IMR-90 (cell line): ENCODE measurements around the gene LHX5. TPM values are rescaled to one million over a fixed set of nuclear protein-coding genes. Genes with fewer than 3 reads are reported as not detected.

Source experiments
- ATAC-seq: fragments of 200-7000 bp; cut with Tn5 transposase; 2 replicates; pipeline ENCODE4 v1.9.1; 2020; ENCODE audit warnings: low read depth, mild to moderate bottlenecking, moderate library complexity
- BruUV-seq: library from RNA; stranded (reverse); fragments of 400-500 nt; replicated peaks from 2 replicates; lab custom pipeline; 2021; lab: Mats Ljungman, UMichigan
- CTCF ChIA-PET: fragments of 300-600 bp; formaldehyde crosslinking; extraction: SDS; loops from one replicate; lab custom pipeline; 2021; ENCODE audit warnings: antibody characterized with exemption; lab: Yijun Ruan, JAX
- POLR2A ChIA-PET: fragments of 300-600 bp; sonication (Branson Sonifier 250); formaldehyde crosslinking; loops from one replicate; lab custom pipeline; 2022; ENCODE audit warnings: antibody characterized with exemption; ENCODE audit not compliant: unreplicated experiment; lab: Charles Lee
- DNase-seq: peaks from one replicate; pipeline ENCODE4 v3.0.0; 2013
- H2AFZ ChIP-seq: replicated peaks from 2 replicates; pipeline ENCODE3; 2013; ENCODE audit warnings: low read length, mild to moderate bottlenecking; ENCODE audit not compliant: poor library complexity
- H2AK5ac ChIP-seq: 2 replicates; pipeline ENCODE4 v1.6.1; 2013; ENCODE audit warnings: low read depth, low read length, inconsistent platforms
- H2AK9ac ChIP-seq: replicated peaks from 2 replicates; pipeline ENCODE3; 2013; ENCODE audit warnings: mild to moderate bottlenecking, low read depth, low read length, moderate library complexity; ENCODE audit not compliant: poor library complexity
- H2BK120ac ChIP-seq: 2 replicates; pipeline ENCODE4 v1.6.1; 2013; ENCODE audit warnings: low read depth, low read length, inconsistent platforms
- H2BK15ac ChIP-seq: 3 replicates; pipeline ENCODE4 v1.6.1; 2013; ENCODE audit warnings: low read depth, low read length, inconsistent platforms
- H2BK20ac ChIP-seq: 2 replicates; pipeline ENCODE4 v1.6.1; 2013; ENCODE audit warnings: low read depth, mild to moderate bottlenecking, inconsistent platforms, low read length, moderate library complexity
- H2BK5ac ChIP-seq: 2 replicates; pipeline ENCODE4 v1.6.1; 2013; ENCODE audit warnings: mild to moderate bottlenecking, low read depth, low read length, inconsistent platforms; ENCODE audit not compliant: poor library complexity, severe bottlenecking
- H3K14ac ChIP-seq: replicated peaks from 2 replicates; pipeline ENCODE4 v1.6.1; 2013; ENCODE audit warnings: low read depth, low read length, inconsistent platforms
- H3K18ac ChIP-seq: 2 replicates; pipeline ENCODE4 v1.6.1; 2013; ENCODE audit warnings: low read depth, low read length, control low read depth
- H3K23ac ChIP-seq: 2 replicates; pipeline ENCODE4 v1.6.1; 2013; ENCODE audit warnings: low read depth, low read length, inconsistent platforms
- H3K27ac ChIP-seq: 2 replicates; pipeline ENCODE4 v1.5.1; 2013; ENCODE audit warnings: mild to moderate bottlenecking, control low read depth, low read length; ENCODE audit not compliant: insufficient read depth
- H3K27me3 ChIP-seq: 2 replicates; pipeline ENCODE4 v1.6.1; 2013; ENCODE audit warnings: low read length; ENCODE audit not compliant: control insufficient read depth, insufficient read depth
- H3K36me3 ChIP-seq: 2 replicates; pipeline ENCODE4 v1.6.1; 2013; ENCODE audit warnings: low read length, mixed read lengths; ENCODE audit not compliant: control insufficient read depth, insufficient read depth
- H3K4ac ChIP-seq: 2 replicates; pipeline ENCODE4 v1.6.1; 2013; ENCODE audit warnings: low read depth, low read length, inconsistent platforms
- H3K4me1 ChIP-seq: 2 replicates; pipeline ENCODE4 v1.6.1; 2013; ENCODE audit warnings: low read length, mixed read lengths; ENCODE audit not compliant: control insufficient read depth, insufficient read depth
- H3K4me2 ChIP-seq: 2 replicates; pipeline ENCODE4 v1.6.1; 2013; ENCODE audit warnings: low read depth, mild to moderate bottlenecking, control low read depth, low read length, moderate library complexity
- H3K4me3 ChIP-seq: 2 replicates; pipeline ENCODE4 v1.5.1; 2013; ENCODE audit warnings: low read depth, mild to moderate bottlenecking, control low read depth, low read length, moderate library complexity; ENCODE audit not compliant: insufficient read depth
- H3K56ac ChIP-seq: 2 replicates; pipeline ENCODE4 v1.6.1; 2013; ENCODE audit warnings: low read length, inconsistent platforms; ENCODE audit not compliant: insufficient read depth; ENCODE audit errors: extremely low read depth
- H3K79me1 ChIP-seq, 2 experiments: 2 replicates each; pipeline ENCODE4 v1.6.1; 2013; ENCODE audit warnings: low read length in 2 of 2, inconsistent platforms in 1 of 2, low read depth in 1 of 2
- H3K9ac ChIP-seq: 2 replicates; pipeline ENCODE4 v1.6.1; 2013; ENCODE audit warnings: low read depth, low read length, control low read depth
- H3K9me1 ChIP-seq: 2 replicates; pipeline ENCODE4 v1.6.1; 2013; ENCODE audit warnings: low read length, inconsistent platforms; ENCODE audit not compliant: insufficient read depth
- H3K9me3 ChIP-seq: 2 replicates; pipeline ENCODE4 v1.6.1; 2013; ENCODE audit warnings: low read length; ENCODE audit not compliant: control insufficient read depth, insufficient read depth
- H4K20me1 ChIP-seq: 2 replicates; pipeline ENCODE4 v1.6.1; 2013; ENCODE audit warnings: low read length, inconsistent platforms; ENCODE audit not compliant: insufficient read depth
- H4K5ac ChIP-seq: 2 replicates; pipeline ENCODE4 v1.6.1; 2013; ENCODE audit warnings: mild to moderate bottlenecking, low read depth, low read length, control low read depth
- H4K8ac ChIP-seq, 2 experiments: 2 replicates each; pipeline ENCODE4 v1.6.1; 2013; ENCODE audit warnings: low read depth in 2 of 2, low read length in 2 of 2, control low read depth in 1 of 2, inconsistent platforms in 1 of 2
- H4K91ac ChIP-seq: 2 replicates; pipeline ENCODE4 v1.6.1; 2013; ENCODE audit warnings: low read depth, low read length, inconsistent platforms; ENCODE audit not compliant: insufficient read depth
- BHLHE40 ChIP-seq: fragments of 150-350 bp; IDR thresholded peaks from 2 replicates; pipeline ENCODE4 v1.6.1; 2016; ENCODE audit warnings: mild to moderate bottlenecking, low read depth, low read length
- CEBPB ChIP-seq: IDR thresholded peaks from 2 replicates; pipeline ENCODE4 v1.6.1; 2012; ENCODE audit warnings: low read depth, low read length, improper control_type of control experiment
- CHD1 ChIP-seq: IDR thresholded peaks from 2 replicates; pipeline ENCODE4 v1.6.1; 2012; ENCODE audit warnings: low read depth, low read length, improper control_type of control experiment
- CTCF ChIP-seq: conservative IDR thresholded peaks from 2 replicates; pipeline ENCODE4 v1.5.1; 2012; ENCODE audit warnings: mild to moderate bottlenecking, low read depth, low read length, improper control_type of control experiment
- FOS ChIP-seq: fragments of 150-350 bp; IDR thresholded peaks from 2 replicates; pipeline ENCODE4 v1.6.1; 2016; ENCODE audit warnings: low read depth, low read length
- MAFK ChIP-seq: IDR thresholded peaks from 2 replicates; pipeline ENCODE4 v1.6.1; 2012; ENCODE audit warnings: low read depth, low read length, improper control_type of control experiment
- MAZ ChIP-seq: IDR thresholded peaks from 2 replicates; pipeline ENCODE4 v1.6.1; 2012; ENCODE audit warnings: low read depth, mild to moderate bottlenecking, low read length, improper control_type of control experiment, moderate library complexity, borderline replicate concordance
- MXI1 ChIP-seq: IDR thresholded peaks from 2 replicates; pipeline ENCODE4 v1.6.1; 2012; ENCODE audit warnings: low read depth, mild to moderate bottlenecking, low read length, moderate library complexity, borderline replicate concordance
- NFE2L2 ChIP-seq: fragments of 150-350 bp; IDR thresholded peaks from 2 replicates; pipeline ENCODE4 v1.6.1; 2016; ENCODE audit warnings: low read depth, mild to moderate bottlenecking, low read length
- POLR2A ChIP-seq: IDR thresholded peaks from 2 replicates; pipeline ENCODE4 v1.6.1; 2012; ENCODE audit warnings: mild to moderate bottlenecking, low read depth, low read length
- RAD21 ChIP-seq: IDR thresholded peaks from 2 replicates; pipeline ENCODE4 v1.6.1; 2012; ENCODE audit warnings: low read length, improper control_type of control experiment
- RCOR1 ChIP-seq: IDR thresholded peaks from 2 replicates; pipeline ENCODE4 v1.6.1; 2012; ENCODE audit warnings: mild to moderate bottlenecking, low read length, improper control_type of control experiment; ENCODE audit not compliant: insufficient replicate concordance
- RFX5 ChIP-seq: IDR thresholded peaks from 2 replicates; pipeline ENCODE4 v1.8.0; 2012; ENCODE audit warnings: low read depth, mild to moderate bottlenecking, low read length, moderate library complexity
- SMC3 ChIP-seq: fragments of 150-350 bp; IDR thresholded peaks from 2 replicates; pipeline ENCODE4 v1.6.1; 2016; ENCODE audit warnings: low read depth, mild to moderate bottlenecking, antibody characterized with exemption, low read length, moderate library complexity
- USF2 ChIP-seq: fragments of 150-350 bp; IDR thresholded peaks from 2 replicates; pipeline ENCODE4 v1.6.1; 2017; ENCODE audit warnings: mild to moderate bottlenecking, antibody characterized with exemption, low read length, low read depth
- WGBS, 2 experiments: methylation state at CpG; one replicate each; pipeline versions ENCODE4 v1.1.5 to v1.1.7; 2013; ENCODE audit warnings: missing lambda C conversion rate in 2 of 2; ENCODE audit not compliant: insufficient read length in 1 of 2; ENCODE audit errors: extremely low coverage in 2 of 2; 5-methylcytosine and 5-hydroxymethylcytosine counted together
- dilution Hi-C: fragments of 300-500 bp; cut with HindIII; formaldehyde crosslinking; loops from one replicate; pipeline ENCODE4 v1.14.3; 2018; ENCODE audit warnings: low sequenced_read_pairs; ENCODE audit not compliant: unreplicated experiment
- in situ Hi-C: fragments of 300-500 bp; cut with MboI; formaldehyde crosslinking; loops from 3 replicates; pipeline ENCODE4 v1.14.3; 2019; ENCODE audit warnings: low sequenced_read_pairs, inconsistent platforms, mixed read lengths
- intact Hi-C: fragments of 100-400 bp; cut with micrococcal nuclease; formaldehyde crosslinking; loops from 2 replicates; pipeline ENCODE4 v1.10.0; 2022
- polyA plus RNA-seq, 3 experiments: library from polyadenylated mRNA; depleted of rRNA; stranded (reverse); fragments of >200 nt; gene quantifications; 2 replicates each; pipeline ENCODE4 v1.2.3, GENCODE V29; 2012; ENCODE audit warnings: low replicate concordance in 1 of 3
- total RNA-seq: library from RNA; depleted of rRNA; stranded (reverse); fragments of >200 nt; gene quantifications from 2 replicates; pipeline ENCODE4 v1.2.3, GENCODE V29; 2012
- TF ChIP-seq, protein P1 (sequence below): fragments of 150-350 bp; IDR thresholded peaks from 2 replicates; pipeline ENCODE4 v1.6.1; 2016; ENCODE audit warnings: low read depth, mild to moderate bottlenecking, low read length, moderate library complexity, borderline replicate concordance

Gene LHX5
- total and polyA plus RNA-seq, 2 of the 4 experiments (the other 2 are of a cell fraction) = not detected

DNA sequence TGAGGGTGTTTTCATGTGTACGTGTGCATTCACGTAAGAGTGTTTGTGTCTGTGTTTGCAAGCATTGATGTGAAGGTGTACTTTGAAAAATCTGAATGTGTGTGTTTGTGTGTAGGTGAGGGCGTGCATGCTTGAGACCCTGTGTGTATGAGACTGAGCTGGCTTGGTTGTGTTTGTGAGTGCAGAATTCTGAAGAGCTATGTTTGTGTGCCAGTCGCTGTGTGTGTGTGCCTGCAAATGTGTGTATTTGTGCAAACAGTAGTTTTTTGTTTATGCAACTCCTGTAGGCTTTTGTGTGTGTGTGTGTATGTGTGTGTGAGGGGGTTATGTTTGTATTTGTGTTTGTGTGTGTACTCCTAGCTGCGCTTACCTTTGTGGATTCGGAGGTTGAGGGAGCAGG is 1.7 kb upstream of the LHX5 start:
- no peaks in the 10 kb centered on the region for H3K79me1 ChIP-seq
- H3K14ac ChIP-seq = no peak overlapping the region
- no peak overlapping the region for H2AFZ ChIP-seq
- in situ Hi-C loops = no loop called here
- H2AK9ac ChIP-seq = no peak overlapping the region
- BruUV-seq = no TSS peak
- H3K9me1 ChIP-seq = no peaks in the 10 kb centered on the region
- no peak overlapping the region for H3K9ac ChIP-seq
- no peak overlapping the region for H3K18ac ChIP-seq
- H2AK5ac ChIP-seq = no peak overlapping the region
- no peak overlapping the region for H3K4ac ChIP-seq
- dilution Hi-C loops = no loop called here
- H3K56ac ChIP-seq = no peak overlapping the region
- no peak overlapping the region for H4K91ac ChIP-seq
- no peak overlapping the region for H3K4me3 ChIP-seq
- no peak overlapping the region for H3K4me2 ChIP-seq
- H4K8ac ChIP-seq = no peak overlapping the region
- H3K9me3 ChIP-seq = no peaks in the 10 kb centered on the region
- ChIA-PET CTCF (no interaction called here), POLR2A (no interaction called here)
- H4K5ac ChIP-seq = no peak overlapping the region
- ATAC-seq = no peak
- intact Hi-C loops = no loop called here
- H2BK20ac ChIP-seq = no peak overlapping the region
- 0% methylated on average over 1 of the region's 6 CpGs; no CpG with 5 or more reads in 1 of the 2 experiments for WGBS, 2 experiments
- H4K20me1 ChIP-seq = no peaks in the 10 kb centered on the region
- no peak for DNase-seq
- no peak for TF ChIP-seq MAFK
- TF ChIP-seq, protein P1, sequence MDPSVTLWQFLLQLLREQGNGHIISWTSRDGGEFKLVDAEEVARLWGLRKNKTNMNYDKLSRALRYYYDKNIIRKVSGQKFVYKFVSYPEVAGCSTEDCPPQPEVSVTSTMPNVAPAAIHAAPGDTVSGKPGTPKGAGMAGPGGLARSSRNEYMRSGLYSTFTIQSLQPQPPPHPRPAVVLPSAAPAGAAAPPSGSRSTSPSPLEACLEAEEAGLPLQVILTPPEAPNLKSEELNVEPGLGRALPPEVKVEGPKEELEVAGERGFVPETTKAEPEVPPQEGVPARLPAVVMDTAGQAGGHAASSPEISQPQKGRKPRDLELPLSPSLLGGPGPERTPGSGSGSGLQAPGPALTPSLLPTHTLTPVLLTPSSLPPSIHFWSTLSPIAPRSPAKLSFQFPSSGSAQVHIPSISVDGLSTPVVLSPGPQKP = no peak
- no peak for TF ChIP-seq CHD1
- TF ChIP-seq SMC3 = no peak
- no peak for TF ChIP-seq RAD21
- TF ChIP-seq CTCF = no peak
- no peak for TF ChIP-seq NFE2L2
- TF ChIP-seq FOS = no peak
- no peak for TF ChIP-seq POLR2A
- TF ChIP-seq CEBPB = no peak
- TF ChIP-seq RFX5 = no peak
- TF ChIP-seq MAZ = no peak
- no peak for TF ChIP-seq MXI1
- TF ChIP-seq RCOR1 = no peak
- no peak for TF ChIP-seq BHLHE40
- TF ChIP-seq USF2 = no peak
- H2BK15ac ChIP-seq = no peak overlapping the region
- no peak overlapping the region for H2BK5ac ChIP-seq
- no peaks in the 10 kb centered on the region for H3K4me1 ChIP-seq
- peaks cover 92% of the 10 kb centered on the region for H3K27me3 ChIP-seq
- H2BK120ac ChIP-seq = no peak overlapping the region
- no peak overlapping the region for H3K23ac ChIP-seq
- no peak overlapping the region for H3K27ac ChIP-seq
- H3K36me3 ChIP-seq = no peaks in the 10 kb centered on the region
